Endothelial cell of umbilical vein (primary cell): ENCODE results near the gene GPATCH11.

Experiments used
- POLR2A ChIP-seq: IDR thresholded peaks from 2 replicates; pipeline ENCODE4 v1.6.1; 2012; ENCODE audit warnings: low read depth, mild to moderate bottlenecking, control low read depth, low read length
- TF ChIP-seq, protein P1 (sequence below), 2 donors: IDR thresholded peaks; 1 replicate in 1 of 2; 2 replicates in 1 of 2; pipeline ENCODE4 v1.5.1; 2011; ENCODE audit warnings: low read length in 2 of 2, mild to moderate bottlenecking in 2 of 2, moderate library complexity in 2 of 2, control low read depth in 1 of 2, inconsistent platforms in 1 of 2, low read depth in 1 of 2; ENCODE audit not compliant: insufficient read depth in 1 of 2; ENCODE audit errors: extremely low read depth in 1 of 2

DNA sequence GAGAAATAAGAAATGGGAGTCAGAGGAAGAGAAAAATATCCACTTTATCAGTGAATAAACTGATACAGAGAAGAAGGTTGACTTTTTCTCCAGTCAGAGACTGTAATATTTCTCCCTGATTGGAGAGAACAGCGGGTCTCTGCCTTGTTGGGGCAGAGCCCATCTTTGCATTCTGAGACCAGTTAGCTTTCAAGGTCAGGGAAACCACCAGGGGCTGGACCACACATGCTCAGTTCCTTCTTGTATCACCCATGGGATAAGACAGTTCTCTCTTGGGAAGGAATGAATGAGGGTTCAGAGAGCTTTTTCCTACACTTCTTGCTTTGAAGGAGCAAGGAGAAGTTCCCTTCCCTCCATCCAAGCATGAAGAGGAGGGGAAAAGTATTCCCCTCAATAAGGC lies 12.2 kb downstream of the GPATCH11 start:
- no peak for TF ChIP-seq POLR2A
- TF ChIP-seq, protein P1, sequence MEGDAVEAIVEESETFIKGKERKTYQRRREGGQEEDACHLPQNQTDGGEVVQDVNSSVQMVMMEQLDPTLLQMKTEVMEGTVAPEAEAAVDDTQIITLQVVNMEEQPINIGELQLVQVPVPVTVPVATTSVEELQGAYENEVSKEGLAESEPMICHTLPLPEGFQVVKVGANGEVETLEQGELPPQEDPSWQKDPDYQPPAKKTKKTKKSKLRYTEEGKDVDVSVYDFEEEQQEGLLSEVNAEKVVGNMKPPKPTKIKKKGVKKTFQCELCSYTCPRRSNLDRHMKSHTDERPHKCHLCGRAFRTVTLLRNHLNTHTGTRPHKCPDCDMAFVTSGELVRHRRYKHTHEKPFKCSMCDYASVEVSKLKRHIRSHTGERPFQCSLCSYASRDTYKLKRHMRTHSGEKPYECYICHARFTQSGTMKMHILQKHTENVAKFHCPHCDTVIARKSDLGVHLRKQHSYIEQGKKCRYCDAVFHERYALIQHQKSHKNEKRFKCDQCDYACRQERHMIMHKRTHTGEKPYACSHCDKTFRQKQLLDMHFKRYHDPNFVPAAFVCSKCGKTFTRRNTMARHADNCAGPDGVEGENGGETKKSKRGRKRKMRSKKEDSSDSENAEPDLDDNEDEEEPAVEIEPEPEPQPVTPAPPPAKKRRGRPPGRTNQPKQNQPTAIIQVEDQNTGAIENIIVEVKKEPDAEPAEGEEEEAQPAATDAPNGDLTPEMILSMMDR (IDR thresholded peaks at IDR 0.05; ENCODE audit: extremely low read depth in 1 of 2, insufficient read depth in 1 of 2, low read depth in 1 of 2, low read length in 2 of 2): no peak
